ENCODE measurements around the gene PRND. TPM values are rescaled to one million over a fixed set of nuclear protein-coding genes. Genes with fewer than 3 reads are reported as not detected.

The PRND gene
- total RNA-seq, 1 donor from 2014 or later: not detected

GRCh38 chr20:4685923-4686221 is 35.8 kb upstream of the PRND start:
- Mint-ChIP-seq H3K36me3 (no peaks in the 10 kb centered on the region), H3K4me3 (peak overlapping the region; percentile 70), H3K27ac (peak overlapping the region; percentile 47), H3K4me1 (peaks cover 14% of the 10 kb centered on the region), H3K9me3 (no peaks in the 10 kb centered on the region), H3K27me3 (ENCODE audit: low read depth) (peaks cover 19% of the 10 kb centered on the region)
- no peak for DNase-seq (ENCODE audit: low spot score in 2 of 2, unreplicated experiment in 2 of 2)
- TF ChIP-seq, protein P1, sequence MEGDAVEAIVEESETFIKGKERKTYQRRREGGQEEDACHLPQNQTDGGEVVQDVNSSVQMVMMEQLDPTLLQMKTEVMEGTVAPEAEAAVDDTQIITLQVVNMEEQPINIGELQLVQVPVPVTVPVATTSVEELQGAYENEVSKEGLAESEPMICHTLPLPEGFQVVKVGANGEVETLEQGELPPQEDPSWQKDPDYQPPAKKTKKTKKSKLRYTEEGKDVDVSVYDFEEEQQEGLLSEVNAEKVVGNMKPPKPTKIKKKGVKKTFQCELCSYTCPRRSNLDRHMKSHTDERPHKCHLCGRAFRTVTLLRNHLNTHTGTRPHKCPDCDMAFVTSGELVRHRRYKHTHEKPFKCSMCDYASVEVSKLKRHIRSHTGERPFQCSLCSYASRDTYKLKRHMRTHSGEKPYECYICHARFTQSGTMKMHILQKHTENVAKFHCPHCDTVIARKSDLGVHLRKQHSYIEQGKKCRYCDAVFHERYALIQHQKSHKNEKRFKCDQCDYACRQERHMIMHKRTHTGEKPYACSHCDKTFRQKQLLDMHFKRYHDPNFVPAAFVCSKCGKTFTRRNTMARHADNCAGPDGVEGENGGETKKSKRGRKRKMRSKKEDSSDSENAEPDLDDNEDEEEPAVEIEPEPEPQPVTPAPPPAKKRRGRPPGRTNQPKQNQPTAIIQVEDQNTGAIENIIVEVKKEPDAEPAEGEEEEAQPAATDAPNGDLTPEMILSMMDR (IDR thresholded peaks at IDR 0.05; ENCODE audit: unreplicated experiment): no peak

DNA sequence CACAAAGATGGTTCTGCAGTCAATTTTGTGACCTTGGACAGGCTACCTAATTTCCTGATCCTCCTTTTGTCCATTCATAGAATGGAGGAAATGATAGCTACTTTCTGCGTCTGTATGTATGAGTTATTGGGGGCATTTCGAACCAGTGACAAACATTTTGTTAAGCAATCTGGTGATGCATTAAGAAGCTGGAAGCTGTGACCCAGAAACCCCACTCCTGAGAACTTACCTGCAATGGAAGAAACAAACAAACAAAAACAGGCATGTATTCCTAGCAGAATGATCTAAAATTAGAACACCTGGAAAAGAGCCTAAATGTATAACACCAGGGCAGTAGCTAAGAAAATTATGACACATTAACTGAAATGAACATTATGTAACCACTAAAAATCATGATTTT is 33.4 kb upstream of the PRND start:
- Mint-ChIP-seq H3K9me3 (no peaks in the 10 kb centered on the region), H3K4me1 (peaks cover 14% of the 10 kb centered on the region), H3K4me3 (peak overlapping the region; percentile 21), H3K27me3 (ENCODE audit: low read depth) (peaks cover 4% of the 10 kb centered on the region), H3K36me3 (peaks cover 6% of the 10 kb centered on the region), H3K27ac (no peak overlapping the region)
- DNase-seq (ENCODE audit: low spot score in 2 of 2, unreplicated experiment in 2 of 2): no peak
- TF ChIP-seq, protein P1 (IDR thresholded peaks at IDR 0.05; ENCODE audit: unreplicated experiment): no peak

DNA sequence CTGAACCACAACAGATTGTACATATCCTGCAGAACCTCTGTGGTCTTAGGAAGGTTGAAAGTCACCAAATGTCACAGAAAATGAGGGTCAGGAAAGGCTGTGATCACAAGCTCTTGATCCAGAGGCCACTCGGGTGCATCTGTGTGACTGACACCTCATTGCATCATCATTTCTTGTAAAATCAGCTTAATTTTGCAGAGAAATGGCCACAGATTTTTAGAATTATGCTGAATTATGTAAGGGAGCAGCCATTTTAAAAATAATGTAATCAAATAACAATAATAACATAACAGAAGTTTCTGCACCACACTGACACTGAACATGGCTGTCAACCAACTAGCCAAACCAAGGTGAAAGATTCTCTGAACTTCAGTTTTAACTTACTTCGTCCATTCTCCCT is 32.5 kb upstream of the PRND start:
- Mint-ChIP-seq H3K27ac (no peak overlapping the region), H3K4me1 (peaks cover 14% of the 10 kb centered on the region), H3K27me3 (ENCODE audit: low read depth) (peaks cover 4% of the 10 kb centered on the region), H3K36me3 (peaks cover 8% of the 10 kb centered on the region), H3K9me3 (no peaks in the 10 kb centered on the region), H3K4me3 (no peak overlapping the region)
- DNase-seq (ENCODE audit: low spot score in 2 of 2, unreplicated experiment in 2 of 2): no peak
- TF ChIP-seq, protein P1 (IDR thresholded peaks at IDR 0.05; ENCODE audit: unreplicated experiment): no peak

- no peak overlapping the region for H3K4me3 Mint-ChIP-seq
- peaks cover 8% of the 10 kb centered on the region for H3K4me1 Mint-ChIP-seq
- no peak for DNase-seq (ENCODE audit: low spot score in 2 of 2, unreplicated experiment in 2 of 2)
- H3K9me3 Mint-ChIP-seq: no peaks in the 10 kb centered on the region
- TF ChIP-seq, protein P1 (IDR thresholded peaks at IDR 0.05; ENCODE audit: unreplicated experiment): no peak
- H3K36me3 Mint-ChIP-seq: peaks cover 13% of the 10 kb centered on the region
- H3K27me3 Mint-ChIP-seq (ENCODE audit: low read depth): no peaks in the 10 kb centered on the region
- no peak overlapping the region for H3K27ac Mint-ChIP-seq
Measured at GRCh38 chr20:4691753-4692152, 30.0 kb upstream of the PRND start.

GRCh38 chr20:4694076-4694475 is 27.6 kb upstream of the PRND start:
- Mint-ChIP-seq H3K4me1 (no peaks in the 10 kb centered on the region), H3K27ac (no peak overlapping the region), H3K9me3 (no peaks in the 10 kb centered on the region), H3K36me3 (peaks cover 13% of the 10 kb centered on the region), H3K27me3 (ENCODE audit: low read depth) (no peaks in the 10 kb centered on the region), H3K4me3 (no peak overlapping the region)
- DNase-seq (ENCODE audit: low spot score in 2 of 2, unreplicated experiment in 2 of 2): no peak
- TF ChIP-seq, protein P1 (IDR thresholded peaks at IDR 0.05; ENCODE audit: unreplicated experiment): no peak

GRCh38 chr20:4697189-4697830 is 24.4 kb upstream of the PRND start:
- peaks cover 20% of the 10 kb centered on the region for H3K36me3 Mint-ChIP-seq
- H3K9me3 Mint-ChIP-seq: no peaks in the 10 kb centered on the region
- TF ChIP-seq, protein P1 (IDR thresholded peaks at IDR 0.05; ENCODE audit: unreplicated experiment): no peak
- H3K4me3 Mint-ChIP-seq: no peak overlapping the region
- H3K4me1 Mint-ChIP-seq: no peaks in the 10 kb centered on the region
- H3K27ac Mint-ChIP-seq: no peak overlapping the region
- DNase-seq (ENCODE audit: low spot score in 2 of 2, unreplicated experiment in 2 of 2): no peak
- H3K27me3 Mint-ChIP-seq (ENCODE audit: low read depth): no peaks in the 10 kb centered on the region

Data from mesothelial cell of epicardium (in vitro differentiated cells).